CD4-positive, alpha-beta T cell (primary cell): ENCODE data around the gene CYFIP1. TPM values are rescaled to one million over a fixed set of nuclear protein-coding genes. Genes with fewer than 3 reads are reported as not detected.

Experiments used
- ATAC-seq: fragments of 200-7000 bp; cut with Tn5 transposase; one replicate; pipeline ENCODE4 v1.10.0; 2022; ENCODE audit warnings: mild to moderate bottlenecking; ENCODE audit not compliant: poor library complexity
- CTCF ChIA-PET: fragments of 350-600 bp; sonication (Branson Sonifier 250); formaldehyde crosslinking; loops from one replicate; lab custom pipeline; 2021; ENCODE audit warnings: antibody characterized with exemption, inconsistent platforms; lab: Charles Lee
- POLR2A ChIA-PET: fragments of 350-600 bp; sonication (Branson Sonifier 250); formaldehyde crosslinking; loops from one replicate; lab custom pipeline; 2021; ENCODE audit warnings: antibody characterized with exemption, inconsistent platforms; lab: Charles Lee
- DNase-seq, 14 experiments: peaks; one replicate each; pipeline ENCODE4 v3.0.0-alpha.2; 2013 to 2020; ENCODE audit warnings: mixed read lengths in 2 of 14
- H3K27ac ChIP-seq, 2 donors: one replicate each; pipeline versions ENCODE4 v1.5.1 to v1.7.0; 2013; ENCODE audit warnings: low read length in 2 of 2, low read depth in 1 of 2, mild to moderate bottlenecking in 1 of 2
- H3K27me3 ChIP-seq, 2 experiments: 1 replicate in 1 of 2; 2 replicates in 1 of 2; pipeline versions ENCODE4 v1.6.1 to v1.7.0; 2013; ENCODE audit warnings: low read length in 2 of 2, control low read depth in 1 of 2, mild to moderate bottlenecking in 1 of 2, moderate library complexity in 1 of 2; ENCODE audit not compliant: insufficient read depth in 2 of 2, control insufficient read depth in 1 of 2
- H3K36me3 ChIP-seq: one replicate; pipeline ENCODE4 v1.6.1; 2013; ENCODE audit warnings: low read length, control low read depth; ENCODE audit not compliant: insufficient read depth
- H3K4me1 ChIP-seq: one replicate; pipeline ENCODE4 v1.6.1; 2013; ENCODE audit warnings: low read length, control low read depth; ENCODE audit not compliant: insufficient read depth
- H3K4me3 ChIP-seq: one replicate; pipeline ENCODE4 v1.5.1; 2013; ENCODE audit warnings: mild to moderate bottlenecking, low read length, moderate library complexity
- H3K9me3 ChIP-seq, 2 experiments: 1 replicate in 1 of 2; 2 replicates in 1 of 2; pipeline versions ENCODE4 v1.6.1 to v1.7.0; 2013; ENCODE audit warnings: low read length in 2 of 2, mild to moderate bottlenecking in 2 of 2, control low read depth in 1 of 2, moderate library complexity in 1 of 2; ENCODE audit not compliant: control insufficient read depth in 1 of 2, insufficient read depth in 1 of 2
- H3K27ac Mint-ChIP-seq: one replicate; pipeline ENCODE4 v1.8.0; 2020; ENCODE audit warnings: mixed read lengths
- H3K27me3 Mint-ChIP-seq: one replicate; pipeline ENCODE4 v1.8.0; 2021; ENCODE audit warnings: mixed read lengths
- H3K36me3 Mint-ChIP-seq: one replicate; pipeline ENCODE4 v1.8.0; 2021; ENCODE audit warnings: low read depth, mixed read lengths
- H3K4me1 Mint-ChIP-seq: one replicate; pipeline ENCODE4 v1.8.0; 2021; ENCODE audit warnings: low read depth, mixed read lengths
- H3K4me3 Mint-ChIP-seq: one replicate; pipeline ENCODE4 v1.8.0; 2020; ENCODE audit warnings: mild to moderate bottlenecking, mixed read lengths
- H3K9me3 Mint-ChIP-seq: one replicate; pipeline ENCODE4 v1.8.0; 2020; ENCODE audit warnings: mixed read lengths
- CTCF ChIP-seq: fragments of 200-600 bp; IDR thresholded peaks from one replicate; pipeline ENCODE4 v1.8.0; 2022; ENCODE audit warnings: antibody characterized with exemption, mild to moderate bottlenecking
- intact Hi-C, 2 experiments: fragments of 100-400 bp; cut with DNase I in 1 of 2; cut with micrococcal nuclease in 1 of 2; formaldehyde crosslinking; loops; one replicate each; pipeline versions ENCODE4 v1.15.1 to v1.9.0; 2023 to 2025; cut with DNase I, micrococcal nuclease
- total RNA-seq, 174 experiments: library from RNA in 2 of 174; stranded (reverse) in 2 of 174; gene quantifications; one replicate each; pipeline ENCODE4 v1.2.3 and lab custom pipeline; 2021 to 2026

Gene CYFIP1
- total RNA-seq, 2 experiments from 2014 or later = 3.2 to 4.4 TPM

DNA sequence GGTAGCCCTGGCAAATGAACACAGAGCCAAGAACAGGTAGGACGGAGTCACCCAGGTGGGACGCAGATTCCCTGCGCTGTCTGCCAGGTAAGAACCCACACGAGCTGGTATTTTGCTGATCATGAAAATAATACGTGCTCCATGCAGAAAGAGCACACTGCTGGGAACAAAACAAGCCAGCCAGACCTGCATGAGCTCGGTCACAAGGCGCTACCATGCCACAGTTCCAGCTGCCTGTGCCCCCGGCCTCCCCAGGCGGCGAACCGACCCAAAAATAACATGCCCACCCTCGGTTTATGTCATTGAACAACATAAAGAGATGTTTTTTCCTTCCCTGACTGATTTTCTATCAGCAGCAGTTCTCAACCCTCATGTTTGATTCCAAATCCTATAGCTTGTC lies 25.8 kb downstream of the CYFIP1 start:
- ATAC-seq = no peak
- H3K36me3 ChIP-seq = no peaks in the 10 kb centered on the region
- DNase-seq = no peak
- Mint-ChIP-seq H3K36me3 (no peaks in the 10 kb centered on the region), H3K9me3 (no peaks in the 10 kb centered on the region), H3K27me3 (no peaks in the 10 kb centered on the region), H3K4me1 (no peaks in the 10 kb centered on the region), H3K4me3 (no peak overlapping the region), H3K27ac (no peak overlapping the region)
- H3K4me1 ChIP-seq = peaks cover under 1% of the 10 kb centered on the region
- TF ChIP-seq CTCF = no peak
- ChIA-PET CTCF (interaction anchor here (0.5 kb wide), 1 partner anchor 20 kb away, joined by 3 read pairs; no protein-coding TSS in a partner anchor), POLR2A (no interaction called here)
- no peaks in the 10 kb centered on the region for H3K27me3 ChIP-seq
- intact Hi-C loops = no loop called here
- no peak overlapping the region for H3K4me3 ChIP-seq
- no peaks in the 10 kb centered on the region for H3K9me3 ChIP-seq
- H3K27ac ChIP-seq = no peak overlapping the region

GRCh38 chr15:22952796-22953579 lies 27.2 kb downstream of the CYFIP1 start:
- ChIA-PET POLR2A (no interaction called here), CTCF (no interaction called here)
- Histone ChIP-seq H3K27me3 (no peaks in the 10 kb centered on the region), H3K27ac (no peak overlapping the region), H3K4me1 (peaks cover 4% of the 10 kb centered on the region), H3K36me3 (no peaks in the 10 kb centered on the region), H3K9me3 (no peaks in the 10 kb centered on the region), H3K4me3 (no peak overlapping the region)
- TF ChIP-seq CTCF = no peak
- intact Hi-C loops = no loop called here
- H3K36me3 Mint-ChIP-seq = no peaks in the 10 kb centered on the region
- peaks cover 7% of the 10 kb centered on the region for H3K27me3 Mint-ChIP-seq
- H3K9me3 Mint-ChIP-seq = no peaks in the 10 kb centered on the region
- peaks cover 12% of the 10 kb centered on the region for H3K4me1 Mint-ChIP-seq
- H3K27ac Mint-ChIP-seq = no peak overlapping the region
- no peak for ATAC-seq
- no peak overlapping the region for H3K4me3 Mint-ChIP-seq
- no peak for DNase-seq

DNA sequence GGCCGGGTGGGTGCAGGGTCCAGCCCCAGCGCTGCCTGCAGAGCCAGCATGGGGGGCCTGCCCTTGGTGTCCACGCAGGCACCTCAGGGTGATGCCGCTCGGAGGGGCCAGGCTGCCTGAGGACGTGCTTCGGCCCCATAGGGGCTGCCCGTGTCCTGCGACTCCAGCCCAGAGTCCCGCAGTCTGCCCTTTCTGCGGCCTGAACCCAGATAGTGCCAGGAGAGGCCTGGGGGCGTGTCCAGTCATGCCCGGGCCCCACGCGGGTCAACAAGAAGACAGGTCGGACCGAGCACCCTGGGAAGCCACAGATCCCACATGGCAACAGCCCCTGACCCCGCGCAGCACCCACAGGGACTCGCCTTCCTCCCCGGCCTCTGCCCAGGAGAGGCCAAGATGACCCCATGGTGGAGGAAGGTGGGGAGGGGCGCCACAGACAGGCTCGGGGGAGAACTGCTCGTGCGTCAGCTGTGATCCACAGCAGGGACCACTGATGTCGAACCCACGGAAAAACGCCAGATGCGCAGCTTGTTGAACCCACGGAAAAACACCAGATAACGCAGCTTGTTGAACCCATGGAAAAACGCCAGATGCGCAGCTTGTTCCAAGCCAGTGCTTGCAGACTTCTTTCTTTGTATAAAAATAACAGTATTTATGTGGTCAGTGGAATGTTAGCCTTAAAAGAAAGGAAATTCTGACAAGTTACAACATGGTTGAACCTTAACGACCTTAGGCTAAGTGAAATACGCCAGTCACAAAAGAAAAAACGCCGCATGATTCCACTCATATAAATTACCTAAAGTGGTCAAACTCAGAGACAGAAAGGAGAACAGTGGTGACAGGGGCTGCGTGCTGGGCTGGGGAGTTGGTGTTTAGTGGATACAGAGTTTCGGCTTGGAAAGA lies 28.5 kb downstream of the CYFIP1 start:
- H3K36me3 ChIP-seq = no peaks in the 10 kb centered on the region
- POLR2A ChIA-PET = no interaction called here
- no peak overlapping the region for H3K27ac Mint-ChIP-seq
- H3K4me1 Mint-ChIP-seq = peaks cover 12% of the 10 kb centered on the region
- no peaks in the 10 kb centered on the region for H3K27me3 ChIP-seq
- H3K36me3 Mint-ChIP-seq = no peaks in the 10 kb centered on the region
- H3K27me3 Mint-ChIP-seq = peaks cover 7% of the 10 kb centered on the region
- H3K4me3 Mint-ChIP-seq = no peak overlapping the region
- no peak overlapping the region for H3K4me3 ChIP-seq
- DNase-seq = no peak
- no peaks in the 10 kb centered on the region for H3K9me3 Mint-ChIP-seq
- H3K27ac ChIP-seq = no peak overlapping the region
- CTCF ChIA-PET = no interaction called here
- no peak for TF ChIP-seq CTCF
- H3K4me1 ChIP-seq = peaks cover 4% of the 10 kb centered on the region
- H3K9me3 ChIP-seq = no peaks in the 10 kb centered on the region
- intact Hi-C loops = no loop called here
- no peak for ATAC-seq
